Gastrocnemius medialis (tissue), 4 donors: Measurements from ENCODE around the gene PCSK4. TPM values are rescaled to one million over a fixed set of nuclear protein-coding genes. Genes with fewer than 3 reads are reported as not detected.
A peak's percentile ranks its signal among the peaks of the same experiment; 100 is the strongest.

Source experiments
- ATAC-seq, 2 donors: fragments of 150-250 bp; one replicate each; pipeline ENCODE4 v1.9.1; 2016
- DNase-seq, 2 donors: peaks; one replicate each; pipeline ENCODE4 v3.0.0-alpha.2; 2019
- H3K27ac ChIP-seq, 4 donors: fragments of 200-600 bp; sonication (generic); 1 replicate in 1 of 4; 2 replicates in 3 of 4; pipeline ENCODE4 v1.5.1; 2016 to 2018; ENCODE audit warnings: mild to moderate bottlenecking in 2 of 4, moderate library complexity in 1 of 4
- H3K27me3 ChIP-seq, 3 donors: fragments of 200-600 bp; sonication (generic) in 2 of 3; 1 replicate in 1 of 3; 2 replicates in 2 of 3; pipeline versions ENCODE4 v1.5.1 to v1.6.0; 2016 to 2019; ENCODE audit warnings: mild to moderate bottlenecking in 1 of 3, moderate library complexity in 1 of 3
- H3K36me3 ChIP-seq, 2 donors: fragments of 200-600 bp; sonication (generic) in 1 of 2; one replicate each; pipeline ENCODE4 v1.5.1; 2017 to 2018
- H3K4me1 ChIP-seq, 2 donors: fragments of 200-600 bp; sonication (generic) in 1 of 2; one replicate each; pipeline ENCODE4 v1.5.1; 2016 to 2017; ENCODE audit warnings: mild to moderate bottlenecking in 2 of 2
- H3K4me3 ChIP-seq, 4 donors: fragments of 200-600 bp; sonication (generic) in 3 of 4; 1 replicate in 1 of 4; 2 replicates in 3 of 4; pipeline ENCODE4 v1.5.1; 2016 to 2019; ENCODE audit warnings: mild to moderate bottlenecking in 2 of 4
- H3K9me3 ChIP-seq, 3 donors: fragments of 200-600 bp; sonication (generic) in 2 of 3; 1 replicate in 1 of 3; 2 replicates in 2 of 3; pipeline ENCODE4 v1.5.1; 2016 to 2019
- CTCF ChIP-seq, 5 experiments: fragments of 450-650 bp in 3 of 5; fragments of 200-600 bp in 2 of 5; sonication (generic) in 2 of 5; IDR thresholded peaks in 4 of 5; conservative IDR thresholded peaks in 1 of 5; 1 replicate in 4 of 5; 2 replicates in 1 of 5; pipeline ENCODE4 v1.5.1; 2016 to 2019; ENCODE audit warnings: antibody characterized with exemption in 5 of 5, mild to moderate bottlenecking in 3 of 5, moderate library complexity in 3 of 5
- POLR2A ChIP-seq, 2 donors: fragments of 450-650 bp; IDR thresholded peaks; one replicate each; pipeline ENCODE4 v1.6.1; 2017; ENCODE audit warnings: antibody characterized with exemption in 2 of 2, mild to moderate bottlenecking in 2 of 2, moderate library complexity in 2 of 2
- in situ Hi-C, 4 donors: fragments of 200-750 bp; cut with MboI; loops; one replicate each; pipeline versions ENCODE4 v1.15.0 to v1.8.0; 2017; ENCODE audit warnings: low sequenced_read_pairs in 4 of 4
- intact Hi-C: fragments of 100-400 bp; cut with DNase I; formaldehyde crosslinking; loops from one replicate; pipeline ENCODE4 v1.15.1; 2023; ENCODE audit warnings: low total_unique reads
- total RNA-seq, 4 donors: library from RNA; depleted of rRNA; stranded (reverse); fragments of >200 nt; gene quantifications; one replicate each; pipeline versions ENCODE4 v1.1.0 to v1.2.3, GENCODE V29; 2016

Gene PCSK4
- total RNA-seq, 4 donors from 2014 or later = 0.12 to 0.60 (median 0.37) TPM

- DNase-seq (no peak), ATAC-seq (no peak)
- Histone ChIP-seq H3K4me1 (peaks cover 7 to 35% of the 10 kb centered on the region in 2 donors), H3K27ac (peak overlapping the region in 2 of 4 donors; percentile 39 to 90), H3K36me3 (no peaks in the 10 kb centered on the region), H3K9me3 (no peaks in the 10 kb centered on the region), H3K4me3 (no peak overlapping the region), H3K27me3 (no peaks in the 10 kb centered on the region)
- intact Hi-C loops = loop anchor here (2.0 to 5.0 kb wide), 3 partner anchors 19 to 233 kb away; partner anchors contain the start of genes FAM174C, PCSK4, REEP6 and TCF3
- TF ChIP-seq CTCF (IDR thresholded peaks at IDR 0.05 in 4 of 5, conservative IDR thresholded peaks at IDR 0.05 in 1 of 5) = no peak
- TF ChIP-seq POLR2A (IDR thresholded peaks at IDR 0.05) = no peak
- in situ Hi-C loops = no loop called here
Measured at GRCh38 chr19:1509602-1510441, 19.7 kb upstream of the PCSK4 start.

GRCh38 chr19:1508507-1508856 is 18.3 kb upstream of the PCSK4 start:
- intact Hi-C loops (loop anchor here (2.0 kb wide), 1 partner anchor 18 kb away; the partner anchor contains the start of genes PCSK4 and REEP6), in situ Hi-C loops (no loop called here)
- Histone ChIP-seq H3K4me3 (peak overlapping the region; percentile 42 to 68 (median 59)), H3K9me3 (no peaks in the 10 kb centered on the region), H3K27ac (peak overlapping the region; percentile 82 to 99 (median 92)), H3K27me3 (no peaks in the 10 kb centered on the region), H3K4me1 (peaks cover 4 to 24% of the 10 kb centered on the region in 2 donors), H3K36me3 (no peaks in the 10 kb centered on the region)
- ATAC-seq (no peak), DNase-seq (no peak)
- TF ChIP-seq POLR2A (IDR thresholded peaks at IDR 0.05) (no peak), CTCF (IDR thresholded peaks at IDR 0.05 in 4 of 5, conservative IDR thresholded peaks at IDR 0.05 in 1 of 5) (no peak)

GRCh38 chr19:1507763-1508506 is 17.8 kb upstream of the PCSK4 start:
- H3K4me1 ChIP-seq = peaks cover 4 to 27% of the 10 kb centered on the region in 2 donors
- H3K4me3 ChIP-seq = peak overlapping the region; percentile 42 to 68 (median 59)
- no peaks in the 10 kb centered on the region for H3K36me3 ChIP-seq
- TF ChIP-seq POLR2A (IDR thresholded peaks at IDR 0.05) (peak; percentile 45 to 47), CTCF (IDR thresholded peaks at IDR 0.05 in 4 of 5, conservative IDR thresholded peaks at IDR 0.05 in 1 of 5) (peak in 1 of 5 experiments; percentile 23)
- peaks cover 0 to 4% (median 2%) of the 10 kb centered on the region in 3 donors for H3K27me3 ChIP-seq
- peak; percentile 95 to 96 for ATAC-seq
- peak overlapping the region; percentile 82 to 99 (median 92) for H3K27ac ChIP-seq
- DNase-seq = peak; percentile 91 to 95
- in situ Hi-C loops = no loop called here
- H3K9me3 ChIP-seq = no peaks in the 10 kb centered on the region
- intact Hi-C loops = loop anchor here (1.0 to 2.0 kb wide), 2 partner anchors 17 to 29 kb away; partner anchors contain the start of genes C19orf25, PCSK4 and REEP6

- intact Hi-C loops (loop anchor here (1.0 kb wide), 1 partner anchor 28 kb away; the partner anchor contains the start of gene C19orf25), in situ Hi-C loops (no loop called here)
- DNase-seq = no peak
- peak overlapping the region; percentile 82 to 99 (median 92) for H3K27ac ChIP-seq
- H3K4me1 ChIP-seq = peaks cover 4 to 27% of the 10 kb centered on the region in 2 donors
- H3K27me3 ChIP-seq = peaks cover 0 to 7% (median 5%) of the 10 kb centered on the region in 3 donors
- no peaks in the 10 kb centered on the region for H3K36me3 ChIP-seq
- no peak for ATAC-seq
- H3K4me3 ChIP-seq = peak overlapping the region in 3 of 4 donors; percentile 42 to 61 (median 57)
- no peaks in the 10 kb centered on the region for H3K9me3 ChIP-seq
- TF ChIP-seq CTCF (IDR thresholded peaks at IDR 0.05 in 4 of 5, conservative IDR thresholded peaks at IDR 0.05 in 1 of 5) (no peak), POLR2A (IDR thresholded peaks at IDR 0.05) (no peak)
Measured at GRCh38 chr19:1507192-1507660, 17.1 kb upstream of the PCSK4 start.
